HG02759 (cell line): Measurements from ENCODE around the gene THTPA.
"Not testable (repeated sequence)": the region's sequence is repeated elsewhere in the genome, so short reads cannot be mapped to it uniquely, and the experiment has no call there.

Source experiments
- ATAC-seq: cut with Tn5 transposase; IDR thresholded peaks from one replicate; pipeline ENCODE4 v1.9.1; 2021; ENCODE audit warnings: mild to moderate bottlenecking, moderate library complexity; ENCODE audit not compliant: unreplicated experiment

Gene THTPA

DNA sequence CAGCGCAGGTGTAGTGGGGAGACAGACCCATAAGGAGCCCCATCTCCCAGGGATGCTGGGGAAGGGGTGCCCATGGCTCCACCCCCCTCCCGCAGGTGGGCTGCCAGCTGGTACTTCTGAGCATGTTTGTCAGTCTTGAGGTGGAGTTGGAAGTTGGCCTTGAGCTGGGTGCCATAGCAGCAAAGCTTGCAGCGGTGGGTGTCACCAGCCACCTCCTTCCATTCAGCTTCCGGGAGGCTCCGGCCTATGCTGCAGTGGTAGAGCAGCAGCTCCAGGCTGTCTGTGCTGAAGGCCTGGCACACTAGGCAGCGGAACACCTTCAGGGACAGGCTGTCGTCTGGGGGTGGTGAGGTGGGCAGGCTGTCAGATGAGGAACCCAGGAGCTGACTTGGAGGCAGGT, 23.4 kb upstream of the THTPA start:
- ATAC-seq: no peak

DNA sequence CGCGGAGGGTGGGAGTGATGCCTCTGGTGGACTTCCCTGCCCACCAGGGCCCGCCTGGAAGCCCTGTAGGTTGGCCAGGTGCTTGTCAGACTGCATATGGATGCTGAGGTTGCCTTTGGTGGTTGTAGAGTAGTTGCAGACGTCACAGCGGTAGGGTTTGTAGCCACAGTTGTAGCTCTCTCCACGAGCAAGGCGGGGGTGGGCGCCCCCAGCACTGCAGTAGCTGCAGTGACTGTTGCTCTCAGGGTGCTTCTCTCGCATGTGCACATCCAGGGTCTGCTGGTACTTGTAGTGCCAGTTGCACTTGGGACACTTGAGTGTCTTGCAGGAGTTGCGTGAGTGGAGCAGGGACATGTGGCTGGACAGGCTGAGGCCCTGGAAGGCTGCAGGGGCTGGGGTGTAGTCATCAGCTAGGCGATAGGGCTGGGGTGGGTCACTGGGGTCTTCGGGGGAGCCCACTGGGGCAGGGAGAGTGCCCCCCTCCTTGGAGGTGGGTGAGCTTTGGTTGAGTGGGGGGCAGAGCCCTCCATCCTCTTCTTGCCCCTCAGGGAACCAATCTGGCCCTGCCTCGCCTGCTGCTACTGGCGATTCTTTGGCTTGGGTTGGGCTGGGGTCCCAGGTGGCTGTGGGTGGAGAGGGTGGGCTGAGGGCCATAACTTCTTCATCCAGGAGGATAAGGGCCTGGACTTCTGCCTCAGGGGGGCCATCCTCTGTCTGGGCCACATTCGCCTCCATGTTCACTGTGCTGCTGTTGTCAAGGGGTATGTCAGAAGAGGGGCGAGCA, 22.2 kb upstream of the THTPA start:
- ATAC-seq: no peak

DNA sequence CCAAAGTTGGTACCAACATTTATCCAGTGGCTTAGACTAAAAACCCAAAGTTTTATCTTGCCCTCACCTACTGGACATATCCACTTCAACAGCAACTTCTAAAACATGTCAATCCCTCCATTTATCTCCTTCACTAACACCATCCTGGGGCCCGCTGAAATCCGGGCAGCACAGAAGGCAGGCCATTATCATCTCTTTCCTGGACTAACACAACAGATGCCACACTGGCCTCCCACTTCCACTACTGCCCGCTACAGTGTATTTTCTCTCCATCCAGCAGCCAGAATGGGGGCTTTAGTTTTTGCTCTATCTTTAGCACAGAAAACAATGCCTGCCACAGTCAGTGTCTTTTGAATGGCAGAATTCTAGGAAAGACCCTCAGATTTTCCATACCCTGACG, 20.1 kb upstream of the THTPA start:
- no peak for ATAC-seq

DNA sequence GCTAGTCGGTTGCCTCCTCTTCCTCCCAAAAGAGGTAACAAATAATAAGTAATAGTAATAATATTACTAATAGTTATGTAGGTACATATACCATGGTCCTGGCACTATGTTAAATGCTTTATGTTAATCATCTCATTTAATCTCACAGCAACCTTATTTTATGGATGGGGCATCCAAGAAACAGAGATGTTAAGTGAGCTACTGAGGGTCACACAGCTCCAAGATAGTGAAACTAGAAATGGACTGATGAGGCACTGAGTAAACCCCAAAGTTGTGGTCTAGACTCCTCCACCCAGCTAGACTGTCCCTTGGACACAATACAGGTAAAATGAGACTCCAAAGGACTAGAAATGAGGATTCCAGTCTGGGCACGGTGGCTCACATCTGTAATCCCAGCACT, 19.6 kb upstream of the THTPA start:
- ATAC-seq: no peak

DNA sequence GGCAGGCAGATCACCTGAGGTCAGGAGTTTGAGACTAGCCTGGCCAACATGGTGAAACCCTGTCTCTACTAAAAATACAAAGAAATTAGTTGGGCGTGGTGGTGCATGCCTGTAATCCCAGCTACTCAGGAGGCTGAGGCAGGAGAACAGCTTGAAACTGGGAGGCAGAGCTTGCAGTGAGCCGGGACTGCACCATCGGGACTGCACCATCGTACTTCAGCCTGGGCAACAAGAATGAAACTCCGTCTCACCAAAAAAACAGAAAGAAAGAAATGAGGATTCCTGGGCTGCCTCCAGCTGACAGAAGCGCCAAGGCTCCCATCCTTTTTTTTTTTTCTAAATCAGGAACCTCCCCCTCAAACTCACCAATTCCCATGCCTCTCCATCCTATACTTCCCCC, 19.2 kb upstream of the THTPA start:
- ATAC-seq: not testable (repeated sequence)

DNA sequence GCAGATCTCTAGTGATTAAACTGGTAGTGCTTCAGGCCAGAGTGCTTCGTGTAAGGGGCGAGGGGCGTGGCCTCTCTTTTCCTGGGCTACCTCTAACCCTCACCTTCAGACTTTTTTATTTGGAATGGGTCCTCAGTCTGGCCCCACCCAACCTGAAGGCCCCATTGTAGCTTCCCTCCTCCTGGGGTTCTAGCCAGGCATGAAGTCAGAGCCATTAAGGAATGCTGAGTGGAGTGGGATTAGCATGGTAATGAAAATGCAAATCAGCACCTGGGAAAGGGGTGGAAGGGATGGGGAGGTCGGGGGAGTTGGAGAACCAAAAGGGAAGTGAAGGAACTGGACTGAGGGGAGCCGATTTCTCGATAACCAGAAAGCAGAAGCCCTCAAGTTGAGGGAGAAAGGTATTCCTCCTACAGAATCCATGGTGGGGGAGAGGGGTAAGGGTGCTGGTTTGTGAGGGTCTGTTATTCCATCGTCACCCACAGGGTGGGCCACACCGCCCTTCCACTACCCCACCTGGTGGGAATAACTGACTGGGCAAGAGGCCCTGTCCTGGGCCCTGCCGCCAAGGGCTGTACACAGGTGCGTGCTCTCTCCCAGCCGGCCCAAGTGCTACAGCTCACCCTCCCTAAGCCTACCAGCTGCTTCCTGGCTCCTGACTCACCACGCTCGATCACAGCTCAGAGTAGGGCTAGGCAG, 18.6 kb upstream of the THTPA start:
- ATAC-seq: no peak

DNA sequence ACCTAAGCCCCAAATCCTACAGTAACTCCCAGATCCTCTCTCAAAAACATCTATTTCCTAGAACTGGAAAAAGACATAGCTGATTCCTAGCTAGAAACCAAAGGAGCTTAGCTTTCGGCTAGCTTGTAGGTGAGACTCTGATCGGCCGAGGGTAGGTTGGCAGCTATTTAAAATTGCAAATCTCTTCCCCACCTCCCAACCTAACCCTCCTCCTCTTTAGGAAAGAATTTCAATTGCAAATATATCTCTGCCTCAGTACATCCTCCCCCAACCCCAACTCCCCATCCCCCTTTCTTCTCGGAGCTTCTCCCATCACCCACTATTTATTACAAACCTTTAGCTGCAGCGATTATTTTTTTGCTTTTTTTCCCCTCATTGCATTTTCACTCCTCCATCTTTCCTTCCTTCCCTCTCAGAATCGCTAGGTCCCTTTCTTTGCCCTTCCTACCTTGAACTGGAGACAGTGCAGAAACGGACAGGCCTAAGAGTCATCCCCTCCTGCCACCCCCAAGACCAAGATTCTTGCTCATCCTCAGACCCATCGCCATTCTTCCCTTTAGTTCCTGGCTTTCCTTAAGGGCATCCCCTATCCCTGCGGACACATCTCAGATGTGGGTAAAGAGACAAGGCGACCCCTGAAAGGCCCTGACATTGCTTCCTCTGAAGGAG, 17.9 kb upstream of the THTPA start:
- no peak for ATAC-seq

DNA sequence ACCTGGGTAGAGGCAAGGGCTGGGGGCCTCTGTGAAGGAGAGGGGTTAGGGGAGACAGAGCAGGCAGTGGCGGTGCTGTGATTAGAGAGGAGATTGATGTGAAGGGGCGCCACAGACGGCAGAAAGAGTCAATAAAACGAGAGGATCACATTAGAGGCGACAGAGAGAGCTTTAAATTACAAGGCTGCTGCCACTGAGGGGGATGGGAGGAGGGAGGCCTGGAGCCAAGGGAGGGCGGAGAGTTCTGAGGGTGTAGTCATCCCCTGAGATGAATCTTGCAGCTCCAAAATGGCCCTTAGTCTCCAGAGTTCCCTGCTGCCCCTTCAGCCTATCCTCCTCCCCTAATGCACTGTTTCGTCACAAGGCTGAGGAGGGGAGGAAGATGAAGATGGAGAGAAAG, 17.3 kb upstream of the THTPA start:
- ATAC-seq: no peak

DNA sequence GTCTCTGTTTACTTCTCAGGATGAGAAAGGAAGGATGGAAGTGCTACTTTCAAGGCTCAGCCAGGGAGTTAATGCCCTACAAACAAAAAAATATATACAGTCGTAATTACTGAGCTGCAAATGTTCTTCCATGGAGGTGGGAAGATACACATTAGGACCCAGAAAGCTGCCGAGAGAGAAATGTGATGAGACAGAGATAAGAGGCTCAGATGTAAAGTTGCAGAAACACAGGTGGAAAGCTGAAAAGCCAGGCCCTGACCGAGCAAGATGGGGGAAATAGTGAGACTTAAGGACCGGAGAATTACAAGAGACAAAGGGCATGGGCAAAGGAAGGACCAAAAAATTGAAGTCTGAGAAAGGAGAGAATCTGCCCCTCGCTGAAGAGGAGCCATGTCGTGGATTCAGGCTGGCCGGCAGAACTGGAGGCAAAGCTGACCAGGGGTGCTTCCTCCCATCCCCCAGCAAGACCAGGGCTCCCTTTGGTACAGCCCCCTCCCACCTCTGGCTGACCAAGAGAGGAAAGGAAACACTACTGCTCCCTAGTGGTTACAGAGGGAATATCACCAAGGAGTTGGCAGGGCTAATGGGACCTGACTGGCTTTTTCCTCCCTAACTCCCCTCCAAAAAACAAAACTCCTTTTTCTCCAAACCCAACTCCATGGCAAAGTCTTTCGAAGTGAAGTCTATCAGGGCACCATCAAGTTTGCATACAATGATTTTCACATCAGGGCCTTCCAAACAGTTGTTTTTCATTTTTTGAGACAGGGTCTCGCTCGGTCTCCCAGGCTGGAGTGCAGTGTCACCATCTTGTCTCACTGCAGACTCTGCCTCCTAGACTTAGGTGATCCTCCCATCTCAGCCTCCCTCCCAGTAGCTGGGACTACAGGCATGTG, 16.6 kb upstream of the THTPA start:
- ATAC-seq: peak; percentile 71

DNA sequence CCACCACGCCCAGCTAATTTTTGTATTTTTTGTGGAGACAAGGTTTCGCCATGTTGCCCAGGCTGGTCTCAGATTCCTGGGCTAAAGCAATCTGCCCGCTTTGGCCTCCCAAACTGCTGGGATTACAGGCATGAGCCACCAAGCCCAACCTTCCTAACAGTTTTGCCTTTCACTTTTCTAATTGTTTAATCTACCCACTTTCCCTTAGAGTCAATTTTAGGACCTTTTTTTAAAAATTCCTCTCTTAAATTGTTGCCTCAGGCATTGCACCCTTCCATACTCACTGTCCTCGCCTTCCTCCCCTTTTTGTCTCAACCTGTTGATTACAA, 16.0 kb upstream of the THTPA start:
- no peak for ATAC-seq

DNA sequence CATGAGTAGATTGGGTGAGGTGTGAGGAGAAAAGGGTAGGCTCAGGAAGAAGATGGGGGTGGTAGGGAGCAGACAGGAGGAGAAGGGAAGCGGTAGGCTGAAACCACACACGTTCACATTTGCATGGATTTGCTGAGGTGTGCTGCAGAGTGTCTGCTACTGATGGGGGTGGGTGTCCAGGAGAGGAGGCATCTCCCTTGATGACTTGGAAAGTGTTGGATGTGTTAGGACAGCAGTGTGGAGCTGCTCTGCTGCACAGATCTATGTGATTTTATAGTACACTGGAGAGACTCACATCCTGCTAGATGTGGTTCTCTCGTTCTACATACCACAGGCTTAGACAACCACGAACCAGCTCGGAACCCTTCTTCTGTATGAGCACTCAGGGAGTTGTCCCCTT, 13.8 kb upstream of the THTPA start:
- no peak for ATAC-seq

DNA sequence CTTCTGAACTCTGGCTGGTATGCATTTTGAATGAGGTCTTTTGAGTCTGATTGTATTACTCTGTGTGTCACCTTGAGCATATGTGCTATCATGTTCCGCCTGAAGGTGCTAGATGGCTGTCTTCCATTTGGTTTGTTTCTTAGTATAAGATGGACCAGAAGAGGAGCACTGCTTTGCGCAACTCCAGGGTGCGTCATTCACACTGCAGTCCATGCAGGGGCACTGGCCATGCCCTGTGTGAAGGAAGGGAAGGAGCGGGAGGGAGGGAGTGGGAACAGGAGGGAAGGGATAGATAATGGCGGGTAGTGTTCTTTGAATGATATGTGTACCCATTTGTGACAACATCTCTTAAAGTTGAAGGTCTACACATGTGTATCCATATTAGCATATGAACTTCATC, 12.7 kb upstream of the THTPA start:
- ATAC-seq: no peak

DNA sequence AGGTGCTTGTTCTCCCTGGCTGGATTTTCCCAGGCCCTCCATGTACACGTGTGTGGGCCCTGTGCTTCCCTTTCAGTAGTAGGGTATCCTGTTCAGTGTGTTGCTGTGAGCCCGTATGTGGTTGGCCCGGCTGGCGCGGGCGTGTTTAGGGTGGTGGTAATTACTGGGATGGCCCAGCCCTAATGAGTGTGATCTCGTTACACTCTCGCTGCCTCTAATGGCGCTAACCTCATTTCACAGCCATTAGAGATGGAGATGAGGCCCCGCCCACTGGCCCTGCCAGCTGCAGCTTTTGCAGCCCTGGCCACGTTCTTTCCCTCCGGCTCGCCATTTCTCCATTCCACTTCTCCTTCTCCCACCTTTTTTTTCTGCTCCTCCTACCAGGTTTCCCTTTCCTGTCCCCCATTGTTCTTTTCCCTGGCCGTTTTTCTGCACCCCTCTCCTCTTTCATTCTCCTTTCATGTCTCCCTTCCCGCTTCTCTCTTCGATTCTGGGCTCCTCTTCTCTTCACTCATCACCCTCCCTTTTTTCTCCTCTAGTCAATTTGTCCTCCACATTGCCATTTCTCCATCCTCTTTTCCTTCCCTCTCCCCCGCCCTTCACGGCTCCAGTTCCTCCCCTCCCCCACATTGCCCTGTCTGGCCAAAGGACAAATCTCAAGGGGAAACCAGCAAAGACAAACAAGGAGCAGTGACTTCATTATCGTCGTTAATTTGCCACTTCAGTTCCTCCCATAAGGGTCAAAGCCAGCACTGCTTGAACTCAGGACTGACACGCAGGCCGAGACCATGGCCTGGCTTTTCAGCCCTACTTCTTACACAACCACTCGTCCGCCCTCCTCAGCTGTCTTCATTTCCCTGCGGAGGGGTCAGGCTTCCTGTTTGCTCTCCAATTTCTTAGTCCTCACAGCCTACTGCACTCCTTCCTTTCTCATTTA, 11.3 kb upstream of the THTPA start:
- no peak for ATAC-seq

DNA sequence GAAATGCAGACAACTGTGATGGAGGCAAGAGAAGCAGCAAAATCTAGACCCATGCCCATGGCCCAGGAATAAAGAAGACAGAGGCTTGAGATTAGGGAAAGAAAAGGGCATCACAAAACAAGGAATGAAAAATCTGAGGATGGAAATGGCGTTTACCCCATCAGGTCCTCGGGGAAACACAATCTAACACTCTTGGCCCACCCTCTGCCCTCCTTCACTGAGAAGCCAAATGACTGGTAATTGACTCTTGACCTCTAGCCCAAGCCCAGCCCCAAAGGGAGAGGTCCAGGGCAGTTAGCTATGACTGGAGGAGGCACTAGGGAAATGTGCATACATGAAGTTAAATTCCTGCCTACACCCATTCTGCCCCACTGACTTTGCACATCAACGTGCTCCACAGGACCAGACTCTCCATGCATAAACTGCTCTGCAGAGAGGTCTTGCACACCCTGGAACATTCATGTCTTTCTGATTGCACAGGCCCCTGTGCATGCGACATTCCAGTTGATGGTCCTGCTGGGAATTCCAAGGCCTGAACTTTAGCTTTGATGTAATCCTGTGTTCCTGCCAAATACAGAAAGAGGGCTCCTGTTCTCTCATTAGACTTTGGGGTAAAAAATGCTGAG, 10.2 kb upstream of the THTPA start:
- ATAC-seq: no peak

DNA sequence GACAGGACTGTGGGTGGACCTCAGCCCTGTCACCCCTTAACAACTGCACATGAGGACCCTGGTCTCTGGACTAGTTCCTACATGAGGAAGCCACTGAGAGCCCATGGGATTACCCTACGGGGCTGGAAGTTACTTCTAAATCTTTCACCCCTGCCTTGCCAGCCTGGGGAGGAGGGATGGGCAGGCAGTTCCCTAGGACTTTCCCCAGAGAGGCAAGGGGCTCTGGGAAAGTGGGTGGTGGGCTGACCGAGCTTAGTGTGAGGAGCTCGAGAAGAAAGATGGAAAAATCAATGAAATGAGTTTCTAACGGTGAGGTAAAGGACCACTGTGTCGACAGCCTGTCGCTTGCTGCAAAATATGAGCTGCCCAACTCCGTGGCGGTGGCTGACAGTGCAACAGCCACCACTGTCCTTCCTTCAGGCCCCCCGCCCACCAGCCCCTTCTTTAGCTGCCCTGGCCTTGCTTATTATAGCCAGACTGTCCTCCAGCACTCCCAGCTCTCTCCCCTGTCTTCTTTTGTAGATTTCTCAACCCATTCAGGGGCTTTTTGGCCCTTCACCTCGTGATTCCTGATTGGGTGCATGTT, 9.5 kb upstream of the THTPA start:
- no peak for ATAC-seq

DNA sequence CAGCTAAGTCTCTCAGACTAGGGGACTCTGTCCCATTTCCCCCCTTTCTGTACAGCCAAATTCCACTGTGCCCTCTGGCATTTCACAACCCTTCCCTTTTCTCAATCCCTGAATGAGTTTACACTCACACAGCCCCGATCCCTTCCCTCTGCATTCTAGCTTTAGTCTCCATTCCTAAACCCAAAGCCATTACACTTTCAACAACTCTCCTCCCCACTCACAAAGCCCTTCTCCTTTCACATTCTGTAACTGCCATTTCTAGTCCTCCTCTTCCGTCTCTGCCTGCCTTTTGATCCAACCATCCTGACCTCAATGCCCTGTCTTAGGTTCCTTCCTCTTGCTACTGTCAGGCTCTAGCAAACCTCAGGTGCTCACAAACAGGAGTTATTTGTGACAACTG, 8.1 kb upstream of the THTPA start:
- no peak for ATAC-seq

DNA sequence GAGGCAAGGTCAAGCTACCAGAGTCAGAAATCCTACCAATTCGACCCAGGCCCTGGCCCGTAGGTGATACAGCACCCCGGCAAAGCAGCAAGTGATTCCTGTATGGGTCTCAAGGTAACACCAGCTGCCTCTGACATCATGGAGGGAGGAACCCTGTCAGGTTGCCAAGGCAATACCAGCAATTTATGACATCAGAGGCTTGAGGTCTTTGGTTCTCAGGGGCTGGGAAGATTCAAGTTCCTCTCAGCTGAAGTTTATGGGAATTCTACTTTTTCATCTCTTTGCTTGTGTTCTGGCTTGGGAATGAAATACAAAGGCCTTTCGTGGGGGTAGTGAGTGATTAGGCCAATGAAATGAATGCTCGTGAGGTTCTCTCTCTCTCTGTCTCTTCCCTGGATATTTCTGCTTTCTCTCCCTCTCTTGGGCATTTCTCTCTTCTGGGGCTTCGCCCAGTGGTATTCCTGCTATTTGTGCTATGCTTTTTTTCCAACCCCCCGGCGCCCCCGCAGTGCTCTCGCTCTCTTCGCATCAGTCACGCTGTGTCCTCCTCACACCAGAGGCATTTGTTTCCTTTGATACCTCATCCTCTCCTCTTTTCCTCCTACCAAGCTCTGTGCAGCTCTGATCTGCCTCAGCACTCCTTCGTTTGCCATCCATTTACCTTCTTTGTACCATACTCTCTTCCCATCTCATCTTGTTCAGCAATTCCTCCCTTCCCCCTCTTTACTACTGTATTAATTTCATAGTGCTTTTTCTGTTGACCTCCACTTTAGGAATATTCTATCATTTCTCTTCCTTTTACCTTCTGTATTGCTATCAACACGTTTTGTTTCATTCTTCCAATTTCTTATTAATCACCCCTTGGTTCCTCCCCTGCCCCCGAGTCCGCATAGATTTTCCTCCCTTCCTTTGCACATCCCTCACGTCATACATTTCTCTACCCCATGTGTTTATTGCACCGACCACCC, 7.4 kb upstream of the THTPA start:
- ATAC-seq: no peak

DNA sequence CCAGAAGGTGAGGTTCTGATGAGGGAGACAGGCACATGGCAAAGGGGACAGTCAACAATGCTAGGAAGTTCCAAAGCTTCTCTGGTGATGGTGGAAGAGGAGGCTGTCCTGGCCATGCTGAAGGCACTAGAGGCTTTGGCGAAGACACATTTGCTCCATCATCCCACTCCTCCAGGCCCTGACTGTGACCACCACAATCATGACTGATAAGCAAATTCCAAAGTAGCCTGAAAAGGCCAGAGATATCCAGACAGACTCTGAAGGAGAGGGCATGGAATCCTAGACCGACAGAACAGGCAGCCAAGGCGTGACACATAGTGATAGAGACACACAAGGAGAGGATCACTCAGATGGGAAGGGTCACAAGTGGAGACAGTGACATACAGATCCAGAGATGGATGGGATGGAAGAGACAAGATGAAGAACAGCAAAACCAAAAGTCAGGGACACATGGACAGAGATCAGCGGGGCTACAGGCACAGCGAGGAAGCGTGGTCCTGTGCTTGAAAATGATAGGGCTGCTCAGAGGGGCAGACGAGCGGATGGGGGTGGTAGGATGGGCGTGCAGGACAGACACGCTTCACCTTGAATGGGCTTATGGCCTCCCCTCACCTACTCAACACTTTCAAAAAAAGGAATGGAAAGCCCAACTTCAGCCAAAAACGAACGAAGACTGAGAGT, 5.8 kb upstream of the THTPA start:
- no peak for ATAC-seq
